HS-27A (cell line): ENCODE data around the gene TMEM170A.
"Not testable (repeated sequence)": the region's sequence is repeated elsewhere in the genome, so short reads cannot be mapped to it uniquely, and the experiment has no call there.

Source experiments
- DNase-seq: peaks from one replicate; pipeline ENCODE4 v3.0.0-alpha.2; 2012; ENCODE audit warnings: low read depth, missing footprints

The TMEM170A gene

GRCh38 chr16:75452464-75453190 is 11.9 kb downstream of the TMEM170A start:
- DNase-seq: no peak

DNA sequence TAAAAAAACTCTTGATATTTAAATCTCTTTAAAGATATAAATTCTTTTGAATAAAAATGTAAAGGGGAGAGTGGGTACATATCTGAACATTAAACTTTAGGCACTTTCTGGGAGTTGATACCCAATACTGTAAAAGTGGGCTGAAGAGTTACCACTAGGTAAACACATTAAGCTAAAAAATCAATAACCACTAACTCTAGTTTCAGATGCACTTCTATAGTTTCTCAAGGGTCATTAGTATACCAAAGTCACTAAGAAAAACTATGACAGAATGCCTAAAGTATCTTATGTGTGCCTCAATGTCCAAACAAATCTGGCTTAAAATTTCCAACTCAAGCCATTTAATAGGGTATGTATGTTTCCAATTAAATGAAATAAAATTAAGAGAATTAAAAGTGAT is 18.1 kb downstream of the TMEM170A start:
- no peak for DNase-seq

DNA sequence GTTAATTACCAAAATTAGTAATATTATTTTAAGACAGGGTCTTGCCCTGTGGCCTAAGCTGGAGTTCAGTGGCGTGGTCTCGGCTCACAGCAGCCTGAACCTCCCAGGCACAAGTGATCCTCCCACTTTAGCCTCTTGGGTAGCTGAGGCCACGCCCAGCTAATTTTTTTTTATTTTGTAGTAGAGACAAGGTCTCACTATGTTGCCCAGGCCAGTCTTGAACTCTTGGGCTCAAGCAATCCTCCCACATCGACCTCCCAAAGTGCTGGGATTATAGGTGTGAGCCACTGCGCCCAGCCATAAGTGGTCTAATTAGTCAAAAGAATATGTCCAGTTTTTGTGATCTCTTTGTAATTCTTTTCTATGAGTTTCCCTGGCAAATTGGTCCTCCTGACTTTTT is 19.2 kb downstream of the TMEM170A start:
- DNase-seq: no peak

- DNase-seq: no peak
Observed at GRCh38 chr16:75443298-75443697, 21.2 kb downstream of the TMEM170A start.

DNA sequence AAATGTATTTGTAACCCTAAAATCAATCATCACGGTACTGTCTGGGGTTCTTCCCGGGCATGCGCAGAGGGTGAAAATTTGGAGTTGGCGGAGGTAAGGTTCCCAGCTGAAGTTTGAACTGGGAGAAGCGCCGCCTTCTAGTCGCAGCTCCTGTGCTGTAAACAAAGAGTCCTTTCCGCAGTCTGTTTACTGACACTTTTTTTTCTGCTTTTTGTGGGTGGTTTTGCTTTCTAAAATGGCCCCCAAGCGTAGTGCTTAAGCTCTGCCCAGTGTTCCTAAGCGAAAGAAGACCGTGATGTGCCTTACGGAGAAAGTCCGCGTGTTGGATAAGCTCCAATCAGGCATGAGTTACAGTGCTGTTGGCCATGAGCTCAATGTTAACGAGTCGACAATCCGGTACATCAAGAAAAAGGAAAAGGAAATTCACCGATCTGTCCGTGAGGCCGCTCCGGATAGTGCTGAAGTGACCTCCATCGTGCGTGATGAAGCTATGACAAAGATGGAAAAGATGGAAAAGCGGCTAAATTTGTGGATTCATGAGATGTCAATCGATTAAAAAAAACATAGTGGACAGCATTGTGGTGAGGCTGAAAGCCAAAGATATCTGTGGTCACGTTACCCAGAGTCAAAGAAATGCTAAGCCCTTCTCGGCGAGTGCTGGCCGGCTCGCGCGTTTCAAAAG is 30.6 kb downstream of the TMEM170A start:
- peak; percentile 73 for DNase-seq

DNA sequence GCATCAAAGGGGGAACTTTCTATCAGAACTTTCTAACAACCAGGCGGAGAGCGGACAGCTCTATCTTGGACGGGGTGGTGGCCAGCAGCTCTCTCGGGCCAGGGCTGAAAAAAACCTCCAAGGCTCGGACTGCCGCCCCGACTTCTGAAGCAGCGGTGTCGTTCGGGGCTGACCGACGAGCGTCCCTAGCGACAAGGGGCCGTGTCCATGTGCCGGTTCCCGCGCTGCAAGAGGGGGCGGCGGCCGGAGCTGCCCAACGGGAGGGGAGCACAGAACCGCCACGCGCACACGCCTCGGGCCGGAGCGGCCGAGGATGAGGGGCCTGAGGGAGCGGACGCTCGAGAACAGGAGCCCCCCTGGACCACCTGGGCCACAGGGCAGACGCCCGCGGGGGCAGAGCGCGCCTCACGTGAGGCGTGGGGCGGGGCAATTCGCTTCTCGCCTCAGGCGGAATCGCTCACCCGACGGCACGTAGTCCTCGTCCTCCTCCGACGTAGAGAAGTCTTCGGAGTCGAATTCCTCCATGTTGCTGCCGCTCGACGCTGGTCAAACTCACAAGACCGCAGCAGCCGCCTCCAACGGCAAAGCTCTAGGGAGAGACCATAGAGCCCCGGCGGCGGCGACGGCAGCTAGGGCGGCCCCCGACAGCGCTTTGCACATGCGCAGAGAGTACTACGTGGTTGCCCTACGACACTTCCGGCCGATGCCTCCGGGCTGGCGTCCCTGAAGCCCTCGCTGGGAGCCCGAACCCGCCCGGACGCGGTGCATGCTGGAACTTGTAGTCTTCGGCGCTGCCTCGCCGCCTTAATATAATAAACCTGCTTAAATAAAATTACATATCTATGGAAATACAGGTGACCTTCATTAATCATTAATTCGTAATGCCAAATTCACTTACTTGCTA is 31.4 kb downstream of the TMEM170A start, which contains the start of gene CFDP1:
Gene CFDP1, minus strand, starts transcription at position 676 of the 904 bp plus-strand sequence. Its CDS starts 151 bp downstream, at position 525.
- peak; percentile 88 for DNase-seq

DNA sequence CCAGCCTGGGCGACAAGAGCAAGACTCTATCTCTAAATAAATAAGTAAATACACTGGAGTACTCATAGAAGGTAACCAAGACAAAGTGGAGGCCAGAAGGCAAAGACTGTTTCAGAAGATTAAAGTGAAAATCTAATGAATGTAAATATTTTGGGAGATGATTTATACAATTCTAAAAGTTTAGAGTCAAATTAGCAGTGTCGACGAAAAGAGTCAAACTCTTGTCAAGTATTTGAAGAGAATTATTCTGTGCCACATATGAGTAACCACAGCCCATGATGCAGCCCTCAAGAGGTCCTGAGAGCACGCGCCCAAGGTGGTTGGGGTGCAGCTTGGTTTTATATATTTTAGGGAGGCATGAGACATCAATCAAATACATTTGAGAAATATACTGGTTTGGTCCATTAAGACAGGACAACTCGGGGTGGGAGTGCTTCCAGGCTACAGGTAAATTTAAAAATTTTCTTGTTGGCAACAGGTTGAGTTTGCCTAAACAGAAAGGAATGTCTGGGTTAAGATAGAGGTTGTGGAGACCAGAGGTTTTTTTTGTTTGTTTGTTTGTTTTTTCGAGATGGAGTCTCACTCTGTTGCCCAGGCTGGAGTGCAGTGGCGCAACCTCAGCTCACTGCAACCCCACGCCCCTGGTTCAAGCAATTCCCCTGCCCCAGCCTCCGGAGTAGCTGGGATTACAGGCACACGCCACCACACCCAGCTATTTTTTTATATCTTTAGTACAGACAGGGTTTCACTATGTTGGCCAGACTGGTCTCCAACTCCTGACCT is 34.7 kb downstream of the TMEM170A start:
- no peak for DNase-seq

DNA sequence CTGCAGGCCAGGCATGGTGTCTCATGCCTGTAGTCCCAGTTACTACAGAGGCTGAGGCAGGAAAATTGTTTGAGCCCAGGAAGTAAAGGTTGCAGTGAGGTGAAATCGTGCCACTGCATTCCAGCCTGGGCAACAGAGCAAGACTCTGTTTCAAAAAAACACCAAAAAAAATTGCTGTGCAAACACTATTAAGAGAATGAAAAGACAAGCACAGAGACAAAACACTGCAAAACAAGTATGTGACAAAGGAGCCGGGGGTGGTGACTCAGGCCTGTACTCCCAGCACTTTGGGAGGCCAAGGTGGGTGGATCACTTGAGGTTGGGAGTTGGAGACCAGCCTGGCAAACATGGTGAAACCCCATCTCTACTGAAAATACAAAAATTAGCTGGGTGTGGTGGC is 38.0 kb downstream of the TMEM170A start:
- DNase-seq: not testable (repeated sequence)

DNA sequence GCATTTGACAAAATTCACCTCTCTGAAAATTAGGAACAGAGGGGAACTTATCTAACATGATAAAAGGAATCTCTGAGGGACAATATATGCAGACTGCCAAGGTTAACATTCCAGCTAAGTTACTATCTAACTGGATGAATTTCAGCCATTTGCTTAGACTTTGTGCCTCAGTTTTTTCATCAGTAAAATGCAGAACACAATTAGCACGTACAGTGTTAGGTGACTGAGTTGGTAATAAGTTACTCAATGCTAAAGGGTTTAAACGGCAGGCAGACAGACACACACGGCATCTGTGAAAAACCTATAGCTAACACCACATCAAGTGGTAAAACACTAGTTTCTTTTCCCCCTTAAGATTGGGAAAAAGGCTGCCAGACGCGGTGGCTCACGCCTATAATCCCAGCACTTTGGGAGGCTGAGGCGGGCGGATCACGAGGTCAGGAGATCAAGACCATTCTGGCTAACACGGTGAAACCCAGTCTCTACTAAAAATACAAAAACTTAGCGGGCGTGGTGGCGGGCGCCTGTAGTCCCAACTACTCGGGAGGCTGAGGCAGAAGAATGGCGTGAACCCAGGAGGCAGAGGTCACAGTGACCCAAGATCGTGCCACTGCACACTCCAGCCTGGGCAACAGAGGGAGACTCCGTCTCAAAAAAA is 40.3 kb downstream of the TMEM170A start:
- DNase-seq: not testable (repeated sequence)

- no peak for DNase-seq
Observed at GRCh38 chr16:75423723-75424104, 40.8 kb downstream of the TMEM170A start.

GRCh38 chr16:75421820-75422126 is 42.7 kb downstream of the TMEM170A start:
- DNase-seq: no peak

DNA sequence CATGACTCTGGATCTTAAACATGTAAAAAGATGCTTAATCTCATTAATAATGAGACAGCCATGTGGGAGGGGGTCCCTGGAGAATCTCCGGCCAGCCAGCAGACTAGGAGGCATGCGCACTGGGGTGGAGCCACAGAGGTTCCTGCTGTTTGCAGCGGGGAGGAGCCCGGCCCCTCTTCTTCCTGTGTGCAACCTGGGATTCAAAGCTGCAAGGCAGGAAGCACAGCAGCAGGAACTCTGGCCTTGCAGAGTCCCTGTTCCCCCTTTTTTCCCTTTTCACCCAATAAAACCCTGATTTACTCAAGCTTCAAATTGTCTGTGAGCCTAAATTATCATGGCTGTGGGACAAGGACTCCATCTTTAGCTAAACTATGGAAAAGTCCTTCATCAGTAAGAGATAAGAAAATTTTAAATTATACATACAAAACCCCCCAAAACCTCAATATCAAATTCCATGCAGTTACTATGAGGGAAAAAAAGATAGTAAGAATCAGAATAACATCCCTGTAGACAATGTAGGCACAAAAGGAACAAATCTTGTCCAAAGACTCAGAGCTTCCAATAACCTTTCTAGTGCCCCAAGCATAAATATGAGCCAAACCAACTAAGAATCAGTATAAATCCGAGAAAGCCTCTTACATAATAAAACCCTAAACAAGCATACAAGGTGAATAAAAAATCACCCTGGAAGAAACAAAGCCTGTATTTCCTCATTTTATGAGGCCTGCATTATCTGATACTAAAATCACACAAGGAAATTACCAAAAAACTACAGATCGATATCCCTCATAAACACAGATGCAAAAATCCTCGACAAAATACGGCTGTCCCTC is 43.3 kb downstream of the TMEM170A start:
- DNase-seq: no peak

- no peak for DNase-seq
Observed at GRCh38 chr16:75416904-75417565, 47.5 kb downstream of the TMEM170A start.

DNA sequence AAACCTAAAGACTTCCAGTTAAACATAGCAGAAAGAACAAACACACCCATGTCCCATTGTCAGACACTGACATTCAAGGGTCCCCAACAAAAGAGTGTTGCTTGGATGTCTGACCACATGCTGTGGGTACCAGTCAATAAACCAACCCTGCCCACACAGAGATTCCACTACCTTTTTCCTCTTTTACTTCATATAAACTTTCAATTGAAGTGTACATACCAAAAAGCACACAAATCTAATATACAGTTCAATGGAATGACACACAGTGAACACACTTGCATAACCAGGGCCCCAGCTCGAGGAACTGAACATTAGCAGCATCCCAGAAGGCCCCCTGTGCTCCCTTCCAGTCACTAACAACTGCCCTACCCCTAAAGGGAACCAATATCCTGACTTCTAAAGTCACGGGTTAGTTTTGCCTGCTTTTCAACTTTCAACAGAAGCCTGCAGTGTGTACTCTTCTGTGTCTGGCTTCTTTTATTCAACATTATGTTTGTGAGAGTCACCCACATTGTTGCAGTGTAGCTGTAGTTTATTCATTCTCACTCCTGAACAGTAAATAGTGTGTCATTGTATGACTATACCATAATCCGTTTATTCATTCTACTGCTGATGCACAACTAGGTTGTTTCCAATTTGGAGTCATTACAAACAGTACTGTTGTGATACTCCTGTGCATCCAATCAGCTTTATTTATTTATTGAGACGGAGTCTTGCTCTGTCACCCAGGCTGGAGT is 49.2 kb downstream of the TMEM170A start:
- no peak for DNase-seq

- no peak for DNase-seq
Observed at GRCh38 chr16:75413951-75414350, 50.5 kb downstream of the TMEM170A start.

DNA sequence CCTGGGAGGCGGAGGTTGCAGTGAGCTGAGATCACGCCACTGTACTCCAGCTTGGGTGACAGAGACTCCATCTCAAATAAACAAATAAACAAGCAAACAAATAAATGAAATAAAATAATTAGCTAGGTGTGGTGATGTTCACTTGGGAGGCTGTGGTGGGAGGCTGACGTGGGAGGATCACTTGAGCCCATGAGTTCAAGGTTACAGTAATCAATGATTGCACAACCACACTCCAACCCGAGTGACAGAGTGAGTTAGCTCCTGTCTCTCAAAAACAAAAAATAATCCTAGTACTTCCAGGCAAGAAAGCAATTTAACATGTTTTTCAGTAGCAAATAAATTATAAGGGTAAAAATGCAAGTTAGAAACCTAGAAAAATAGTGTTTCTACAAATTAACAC is 57.5 kb downstream of the TMEM170A start:
- DNase-seq: no peak

DNA sequence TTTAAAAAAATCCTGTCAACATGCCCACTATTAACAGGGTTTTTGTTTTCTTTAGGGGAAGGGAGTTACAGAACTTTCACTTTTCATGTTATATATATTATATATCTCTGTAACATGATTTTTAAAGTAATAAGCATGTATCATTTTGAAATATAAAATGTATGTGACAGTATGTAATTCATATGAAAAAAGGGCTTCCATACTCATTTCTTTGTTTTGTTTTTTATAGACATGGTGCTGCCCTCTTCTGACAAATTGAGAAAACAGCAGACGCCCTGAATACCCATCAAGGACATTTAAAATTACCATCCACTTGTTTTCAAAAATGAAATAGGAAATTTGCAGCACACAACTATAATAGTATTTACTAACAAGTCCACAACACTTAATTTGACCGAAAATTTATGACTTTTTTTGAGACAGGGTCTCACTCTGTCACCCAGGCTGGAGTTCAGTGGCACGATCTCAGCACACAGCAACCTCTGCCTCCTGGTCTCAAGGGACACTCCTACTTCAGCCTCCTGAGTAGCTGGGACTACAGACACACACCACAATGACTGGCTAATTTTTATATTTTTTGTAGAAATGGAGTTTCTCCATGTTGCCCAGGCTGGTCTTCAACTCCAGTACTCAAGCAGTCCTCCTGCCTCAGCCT is 61.5 kb downstream of the TMEM170A start:
- DNase-seq: no peak

DNA sequence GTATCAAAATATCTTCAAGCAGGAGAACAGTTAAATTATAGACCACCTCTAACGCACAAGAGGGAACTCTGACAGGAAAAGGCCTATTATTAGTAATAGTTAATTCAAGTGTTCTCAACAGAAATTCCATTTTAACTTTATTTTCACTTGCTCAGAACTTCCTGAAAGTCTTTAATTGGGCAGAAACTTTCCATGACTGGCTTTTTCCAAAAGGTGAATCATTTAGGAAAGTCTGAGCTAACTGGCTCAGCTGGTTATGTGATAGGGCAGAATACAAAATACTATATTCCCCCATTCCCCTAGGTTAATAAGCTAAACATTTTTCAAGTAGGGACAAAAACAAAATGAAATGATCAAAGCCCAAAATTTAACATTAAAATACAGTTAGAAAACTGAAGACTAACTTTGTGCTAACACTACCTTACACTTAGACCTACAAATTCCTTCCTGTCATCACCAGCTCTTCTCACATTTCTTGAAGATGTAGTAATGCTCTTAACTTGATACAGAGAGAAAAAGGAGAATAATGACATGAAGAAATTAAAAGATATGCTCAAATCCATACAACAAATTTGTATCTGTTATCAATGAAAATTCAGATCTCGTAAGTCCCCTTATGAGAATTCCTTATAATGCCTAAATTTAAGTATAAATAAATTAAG is 62.2 kb downstream of the TMEM170A start:
- DNase-seq: no peak
